GM10266 (cell line): ENCODE data around the gene EMID1.
A peak's percentile ranks its signal among the peaks of the same experiment; 100 is the strongest.

Source experiments
- DNase-seq: peaks from one replicate; pipeline ENCODE4 v3.0.0; 2012; ENCODE audit errors: extremely low spot score
- CTCF ChIP-seq: IDR thresholded peaks from 2 replicates; pipeline ENCODE4 v1.5.1; 2012; ENCODE audit warnings: mild to moderate bottlenecking, low read depth; ENCODE audit not compliant: control insufficient read depth, insufficient read depth; ENCODE audit errors: missing control alignments

EMID1 gene

GRCh38 chr22:29205594-29206371, at the start of gene EMID1:
TSS of gene EMID1 (plus strand) at chr22:29205896. CDS start at chr22:29206039, 143 bp downstream.
- peak; percentile 85 for DNase-seq

GRCh38 chr22:29155966-29156365, 49.7 kb upstream of the EMID1 start:
- no peak for TF ChIP-seq CTCF
- no peak for DNase-seq

More at GRCh38 chr22:29205594-29206371, at the start of gene EMID1:
- peak; percentile 50 for TF ChIP-seq CTCF

- TF ChIP-seq CTCF, result peak; percentile 54
- DNase-seq, result peak; percentile 59
These were observed 49.2 kb upstream of the EMID1 start for GRCh38 chr22:29156507-29156906.

GRCh38 chr22:29157759-29158535, 47.7 kb upstream of the EMID1 start:
- DNase-seq, result no peak
- TF ChIP-seq CTCF, result no peak

GRCh38 chr22:29158546-29158945, 47.1 kb upstream of the EMID1 start:
- no peak for TF ChIP-seq CTCF
- no peak for DNase-seq

- TF ChIP-seq CTCF, result no peak
- no peak for DNase-seq
These were observed 41.9 kb upstream of the EMID1 start for GRCh38 chr22:29163808-29164207.

GRCh38 chr22:29165321-29166060, 40.2 kb upstream of the EMID1 start:
- no peak for DNase-seq
- no peak for TF ChIP-seq CTCF
